IMR-90 (cell line): ENCODE measurements around the gene PAGE2. TPM values are rescaled to one million over a fixed set of nuclear protein-coding genes. Genes with fewer than 3 reads are reported as not detected.

Experiments
- ATAC-seq: fragments of 200-7000 bp; cut with Tn5 transposase; 2 replicates; pipeline ENCODE4 v1.9.1; 2020; ENCODE audit warnings: low read depth, mild to moderate bottlenecking, moderate library complexity
- BruUV-seq: library from RNA; stranded (reverse); fragments of 400-500 nt; replicated peaks from 2 replicates; lab custom pipeline; 2021; lab: Mats Ljungman, UMichigan
- CTCF ChIA-PET: fragments of 300-600 bp; formaldehyde crosslinking; extraction: SDS; loops from one replicate; lab custom pipeline; 2021; ENCODE audit warnings: antibody characterized with exemption; lab: Yijun Ruan, JAX
- POLR2A ChIA-PET: fragments of 300-600 bp; sonication (Branson Sonifier 250); formaldehyde crosslinking; loops from one replicate; lab custom pipeline; 2022; ENCODE audit warnings: antibody characterized with exemption; ENCODE audit not compliant: unreplicated experiment; lab: Charles Lee
- DNase-seq: peaks from one replicate; pipeline ENCODE4 v3.0.0; 2013
- H2AFZ ChIP-seq: replicated peaks from 2 replicates; pipeline ENCODE3; 2013; ENCODE audit warnings: low read length, mild to moderate bottlenecking; ENCODE audit not compliant: poor library complexity
- H2AK5ac ChIP-seq: 2 replicates; pipeline ENCODE4 v1.6.1; 2013; ENCODE audit warnings: low read depth, low read length, inconsistent platforms
- H2AK9ac ChIP-seq: replicated peaks from 2 replicates; pipeline ENCODE3; 2013; ENCODE audit warnings: mild to moderate bottlenecking, low read depth, low read length, moderate library complexity; ENCODE audit not compliant: poor library complexity
- H2BK120ac ChIP-seq: 2 replicates; pipeline ENCODE4 v1.6.1; 2013; ENCODE audit warnings: low read depth, low read length, inconsistent platforms
- H2BK15ac ChIP-seq: 3 replicates; pipeline ENCODE4 v1.6.1; 2013; ENCODE audit warnings: low read depth, low read length, inconsistent platforms
- H2BK20ac ChIP-seq: 2 replicates; pipeline ENCODE4 v1.6.1; 2013; ENCODE audit warnings: low read depth, mild to moderate bottlenecking, inconsistent platforms, low read length, moderate library complexity
- H2BK5ac ChIP-seq: 2 replicates; pipeline ENCODE4 v1.6.1; 2013; ENCODE audit warnings: mild to moderate bottlenecking, low read depth, low read length, inconsistent platforms; ENCODE audit not compliant: poor library complexity, severe bottlenecking
- H3K14ac ChIP-seq: replicated peaks from 2 replicates; pipeline ENCODE4 v1.6.1; 2013; ENCODE audit warnings: low read depth, low read length, inconsistent platforms
- H3K18ac ChIP-seq: 2 replicates; pipeline ENCODE4 v1.6.1; 2013; ENCODE audit warnings: low read depth, low read length, control low read depth
- H3K23ac ChIP-seq: 2 replicates; pipeline ENCODE4 v1.6.1; 2013; ENCODE audit warnings: low read depth, low read length, inconsistent platforms
- H3K27ac ChIP-seq: 2 replicates; pipeline ENCODE4 v1.5.1; 2013; ENCODE audit warnings: mild to moderate bottlenecking, control low read depth, low read length; ENCODE audit not compliant: insufficient read depth
- H3K27me3 ChIP-seq: 2 replicates; pipeline ENCODE4 v1.6.1; 2013; ENCODE audit warnings: low read length; ENCODE audit not compliant: control insufficient read depth, insufficient read depth
- H3K36me3 ChIP-seq: 2 replicates; pipeline ENCODE4 v1.6.1; 2013; ENCODE audit warnings: low read length, mixed read lengths; ENCODE audit not compliant: control insufficient read depth, insufficient read depth
- H3K4ac ChIP-seq: 2 replicates; pipeline ENCODE4 v1.6.1; 2013; ENCODE audit warnings: low read depth, low read length, inconsistent platforms
- H3K4me1 ChIP-seq: 2 replicates; pipeline ENCODE4 v1.6.1; 2013; ENCODE audit warnings: low read length, mixed read lengths; ENCODE audit not compliant: control insufficient read depth, insufficient read depth
- H3K4me2 ChIP-seq: 2 replicates; pipeline ENCODE4 v1.6.1; 2013; ENCODE audit warnings: low read depth, mild to moderate bottlenecking, control low read depth, low read length, moderate library complexity
- H3K4me3 ChIP-seq: 2 replicates; pipeline ENCODE4 v1.5.1; 2013; ENCODE audit warnings: low read depth, mild to moderate bottlenecking, control low read depth, low read length, moderate library complexity; ENCODE audit not compliant: insufficient read depth
- H3K56ac ChIP-seq: 2 replicates; pipeline ENCODE4 v1.6.1; 2013; ENCODE audit warnings: low read length, inconsistent platforms; ENCODE audit not compliant: insufficient read depth; ENCODE audit errors: extremely low read depth
- H3K79me1 ChIP-seq, 2 experiments: 2 replicates each; pipeline ENCODE4 v1.6.1; 2013; ENCODE audit warnings: low read length in 2 of 2, inconsistent platforms in 1 of 2, low read depth in 1 of 2
- H3K9ac ChIP-seq: 2 replicates; pipeline ENCODE4 v1.6.1; 2013; ENCODE audit warnings: low read depth, low read length, control low read depth
- H3K9me1 ChIP-seq: 2 replicates; pipeline ENCODE4 v1.6.1; 2013; ENCODE audit warnings: low read length, inconsistent platforms; ENCODE audit not compliant: insufficient read depth
- H3K9me3 ChIP-seq: 2 replicates; pipeline ENCODE4 v1.6.1; 2013; ENCODE audit warnings: low read length; ENCODE audit not compliant: control insufficient read depth, insufficient read depth
- H4K20me1 ChIP-seq: 2 replicates; pipeline ENCODE4 v1.6.1; 2013; ENCODE audit warnings: low read length, inconsistent platforms; ENCODE audit not compliant: insufficient read depth
- H4K5ac ChIP-seq: 2 replicates; pipeline ENCODE4 v1.6.1; 2013; ENCODE audit warnings: mild to moderate bottlenecking, low read depth, low read length, control low read depth
- H4K8ac ChIP-seq, 2 experiments: 2 replicates each; pipeline ENCODE4 v1.6.1; 2013; ENCODE audit warnings: low read depth in 2 of 2, low read length in 2 of 2, control low read depth in 1 of 2, inconsistent platforms in 1 of 2
- H4K91ac ChIP-seq: 2 replicates; pipeline ENCODE4 v1.6.1; 2013; ENCODE audit warnings: low read depth, low read length, inconsistent platforms; ENCODE audit not compliant: insufficient read depth
- MAFK ChIP-seq: IDR thresholded peaks from 2 replicates; pipeline ENCODE4 v1.6.1; 2012; ENCODE audit warnings: low read depth, low read length, improper control_type of control experiment
- MXI1 ChIP-seq: IDR thresholded peaks from 2 replicates; pipeline ENCODE4 v1.6.1; 2012; ENCODE audit warnings: low read depth, mild to moderate bottlenecking, low read length, moderate library complexity, borderline replicate concordance
- RCOR1 ChIP-seq: IDR thresholded peaks from 2 replicates; pipeline ENCODE4 v1.6.1; 2012; ENCODE audit warnings: mild to moderate bottlenecking, low read length, improper control_type of control experiment; ENCODE audit not compliant: insufficient replicate concordance
- WGBS, 2 experiments: methylation state at CpG; one replicate each; pipeline versions ENCODE4 v1.1.5 to v1.1.7; 2013; ENCODE audit warnings: missing lambda C conversion rate in 2 of 2; ENCODE audit not compliant: insufficient read length in 1 of 2; ENCODE audit errors: extremely low coverage in 2 of 2; 5-methylcytosine and 5-hydroxymethylcytosine counted together
- dilution Hi-C: fragments of 300-500 bp; cut with HindIII; formaldehyde crosslinking; loops from one replicate; pipeline ENCODE4 v1.14.3; 2018; ENCODE audit warnings: low sequenced_read_pairs; ENCODE audit not compliant: unreplicated experiment
- in situ Hi-C: fragments of 300-500 bp; cut with MboI; formaldehyde crosslinking; loops from 3 replicates; pipeline ENCODE4 v1.14.3; 2019; ENCODE audit warnings: low sequenced_read_pairs, inconsistent platforms, mixed read lengths
- intact Hi-C: fragments of 100-400 bp; cut with micrococcal nuclease; formaldehyde crosslinking; loops from 2 replicates; pipeline ENCODE4 v1.10.0; 2022
- polyA plus RNA-seq, 3 experiments: library from polyadenylated mRNA; depleted of rRNA; stranded (reverse); fragments of >200 nt; gene quantifications; 2 replicates each; pipeline ENCODE4 v1.2.3, GENCODE V29; 2012; ENCODE audit warnings: low replicate concordance in 1 of 3
- total RNA-seq: library from RNA; depleted of rRNA; stranded (reverse); fragments of >200 nt; gene quantifications from 2 replicates; pipeline ENCODE4 v1.2.3, GENCODE V29; 2012

Gene PAGE2
- total and polyA plus RNA-seq, 2 of the 4 experiments (the other 2 are of a cell fraction) = not detected

- H3K9ac ChIP-seq = no peak overlapping the region
- dilution Hi-C loops (no loop called here), intact Hi-C loops (loop anchor here (10.0 kb wide), 1 partner anchor 394 kb away; no protein-coding TSS in a partner anchor), in situ Hi-C loops (loop anchor here (10.0 kb wide), 1 partner anchor 1124 kb away; no protein-coding TSS in a partner anchor)
- ChIA-PET POLR2A (no interaction called here), CTCF (interaction anchor here (0.6 kb wide), 1 partner anchor 877 kb away, joined by 5 read pairs; no protein-coding TSS in a partner anchor)
- no peak overlapping the region for H2AK9ac ChIP-seq
- H3K36me3 ChIP-seq = no peaks in the 10 kb centered on the region
- H3K9me1 ChIP-seq = no peaks in the 10 kb centered on the region
- H3K9me3 ChIP-seq = no peaks in the 10 kb centered on the region
- no peak overlapping the region for H2BK20ac ChIP-seq
- H3K4ac ChIP-seq = no peak overlapping the region
- no peak for ATAC-seq
- peaks cover 12% of the 10 kb centered on the region for H3K27me3 ChIP-seq
- no peaks in the 10 kb centered on the region for H3K79me1 ChIP-seq
- no peak overlapping the region for H4K8ac ChIP-seq
- no peak overlapping the region for H2BK120ac ChIP-seq
- H3K4me3 ChIP-seq = no peak overlapping the region
- no peak overlapping the region for H2BK15ac ChIP-seq
- no peak overlapping the region for H3K56ac ChIP-seq
- H3K4me1 ChIP-seq = no peaks in the 10 kb centered on the region
- H3K14ac ChIP-seq = no peak overlapping the region
- H2AFZ ChIP-seq = no peak overlapping the region
- H2BK5ac ChIP-seq = no peak overlapping the region
- H4K5ac ChIP-seq = no peak overlapping the region
- BruUV-seq = no TSS peak
- no CpG with 5 or more reads among the region's 4 CpGs for WGBS, 2 experiments
- H3K27ac ChIP-seq = no peak overlapping the region
- H2AK5ac ChIP-seq = no peak overlapping the region
- H4K91ac ChIP-seq = no peak overlapping the region
- TF ChIP-seq MAFK = peak; percentile 43; the same call in 1 of the 2 replicates
- no peak for TF ChIP-seq RCOR1
- TF ChIP-seq MXI1 = no peak
- H3K18ac ChIP-seq = no peak overlapping the region
- no peak overlapping the region for H3K4me2 ChIP-seq
- DNase-seq = no peak
- no peaks in the 10 kb centered on the region for H4K20me1 ChIP-seq
- H3K23ac ChIP-seq = no peak overlapping the region
These were observed 41.7 kb downstream of the PAGE2 start for GRCh38 chrX:55130481-55130880.
